ENCODE data around the gene ERMAP. TPM values are rescaled to one million over a fixed set of nuclear protein-coding genes. Genes with fewer than 3 reads are reported as not detected.

Gene ERMAP, protein sequence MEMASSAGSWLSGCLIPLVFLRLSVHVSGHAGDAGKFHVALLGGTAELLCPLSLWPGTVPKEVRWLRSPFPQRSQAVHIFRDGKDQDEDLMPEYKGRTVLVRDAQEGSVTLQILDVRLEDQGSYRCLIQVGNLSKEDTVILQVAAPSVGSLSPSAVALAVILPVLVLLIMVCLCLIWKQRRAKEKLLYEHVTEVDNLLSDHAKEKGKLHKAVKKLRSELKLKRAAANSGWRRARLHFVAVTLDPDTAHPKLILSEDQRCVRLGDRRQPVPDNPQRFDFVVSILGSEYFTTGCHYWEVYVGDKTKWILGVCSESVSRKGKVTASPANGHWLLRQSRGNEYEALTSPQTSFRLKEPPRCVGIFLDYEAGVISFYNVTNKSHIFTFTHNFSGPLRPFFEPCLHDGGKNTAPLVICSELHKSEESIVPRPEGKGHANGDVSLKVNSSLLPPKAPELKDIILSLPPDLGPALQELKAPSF
- 10 to 100 TPM; 23.7 to 36.5 (median 28.9) TPM for total RNA-seq

DNA sequence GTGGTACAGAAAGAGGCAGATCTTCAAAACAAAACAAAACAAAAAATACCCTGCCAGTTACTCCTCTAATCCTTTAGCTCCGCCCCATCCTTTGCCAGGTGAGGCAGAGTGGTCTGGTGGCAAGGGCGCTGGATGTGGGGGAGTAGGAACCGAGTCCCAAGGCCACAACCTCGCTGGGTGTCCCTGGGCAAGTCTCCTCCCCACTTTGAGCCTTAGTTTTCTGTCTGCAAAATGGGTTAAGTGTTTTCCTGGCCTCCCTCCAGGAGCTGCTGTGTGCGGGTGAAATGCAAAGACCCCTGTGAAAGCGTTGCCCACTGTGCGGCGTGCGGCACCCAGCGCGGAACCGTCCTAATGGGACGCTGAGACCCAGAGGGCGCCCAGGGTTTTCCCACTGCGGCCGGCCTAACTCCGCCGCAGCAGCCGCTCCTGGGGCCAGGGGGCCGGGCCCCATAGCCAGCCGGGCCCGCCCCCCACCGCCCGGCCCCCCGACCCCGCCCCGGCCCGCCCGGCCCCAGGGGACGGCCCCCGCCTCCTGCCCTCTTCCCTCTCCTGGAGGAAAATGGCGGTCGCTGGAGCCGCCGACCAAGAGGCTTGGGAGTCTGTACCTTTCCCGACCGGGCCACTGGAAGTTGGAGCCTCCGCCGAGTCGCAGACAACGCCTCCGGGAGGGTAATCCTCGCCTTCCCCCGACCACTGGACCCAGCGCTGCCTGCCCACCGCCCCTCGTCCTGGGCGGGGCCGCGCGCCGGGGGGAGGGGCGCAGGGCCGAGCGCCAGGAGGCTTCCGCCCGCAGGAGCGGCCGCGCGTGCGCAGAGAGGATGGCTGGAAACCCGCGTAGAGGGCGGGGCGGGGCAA lies at the start of gene ERMAP, which contains the start of gene SVBP:
TSS of gene ERMAP (plus strand) at position 538 of the 855 bp plus-strand sequence. CDS start 13,327 bp downstream, outside the sequence.
TSS of gene SVBP (minus strand) at position 813 of the 855 bp plus-strand sequence. CDS start 853 bp downstream, outside the sequence.
- Histone ChIP-seq H3K27me3 (no peaks in the 10 kb centered on the region), H3K4me1 (peaks cover 10 to 13% of the 10 kb centered on the region in 2 donors), H3K36me3 (no peaks in the 10 kb centered on the region), H3K27ac (peak within 1 kb of the TSS; percentile 91 to 100 (median 97)), H3K4me3 (replicated peaks in 1 of 3) (peak within 1 kb of the TSS; percentile 37 to 93 (median 43)), H3K9me3 (no peaks in the 10 kb centered on the region)
- intact Hi-C loops (cut with DNase I) = loop anchor here (5.0 kb wide), 1 partner anchor 50 kb away; the partner anchor contains the start of genes C1orf50 and P3H1
- DNase-seq = peak; percentile 90 to 91
- WGBS, 2 donors = 1 to 2% methylated on average over 12 to 15 of the region's 66 CpGs
- TF ChIP-seq POLR2A (IDR thresholded peaks at IDR 0.05) = peak in 1 of 2 donors; percentile 60
- TF ChIP-seq CTCF (IDR thresholded peaks at IDR 0.05) = no peak

DNA sequence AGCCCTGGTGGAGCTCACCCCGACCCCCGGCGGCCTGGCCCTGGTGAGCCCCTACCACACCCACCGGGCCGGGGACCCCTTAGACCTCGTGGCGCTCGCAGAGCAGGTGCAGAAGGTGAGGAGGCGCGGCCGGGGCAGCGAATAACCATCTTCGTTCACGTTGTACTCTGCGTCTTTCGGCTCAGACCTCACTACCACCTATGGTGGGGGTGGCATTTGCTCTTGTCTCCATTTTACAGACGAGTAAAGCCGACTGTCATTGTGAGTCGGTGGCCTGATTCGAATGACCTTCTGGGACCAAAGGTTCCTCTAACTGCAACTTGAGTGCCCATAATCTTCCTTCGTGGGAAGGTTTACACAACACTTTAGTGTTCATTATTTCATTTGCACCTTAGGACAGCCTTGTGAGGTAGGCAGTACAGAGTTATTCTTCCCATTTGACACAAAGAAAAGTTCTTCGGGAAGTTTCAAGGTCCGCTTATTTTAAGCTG lies 49.4 kb upstream of the ERMAP start:
- peak overlapping the region; percentile 31 to 76 (median 76) for H3K27ac ChIP-seq
- WGBS, 2 donors = 2 to 4% methylated on average over 9 to 15 of the region's 23 CpGs
- peaks cover 10 to 23% of the 10 kb centered on the region in 2 donors for H3K4me1 ChIP-seq
- peaks cover 0 to 1% of the 10 kb centered on the region in 2 donors for H3K36me3 ChIP-seq
- intact Hi-C loops (cut with DNase I) = loop anchor here (5.0 kb wide), 1 partner anchor 50 kb away; the partner anchor contains the start of genes ERMAP and SVBP
- no peak for DNase-seq
- H3K27me3 ChIP-seq = no peaks in the 10 kb centered on the region
- TF ChIP-seq CTCF (IDR thresholded peaks at IDR 0.05) (no peak), POLR2A (IDR thresholded peaks at IDR 0.05) (no peak)
- no peaks in the 10 kb centered on the region for H3K9me3 ChIP-seq
- H3K4me3 ChIP-seq (replicated peaks in 1 of 3) = peak overlapping the region; percentile 86 to 100 (median 97)

GRCh38 chr1:42768172-42768571 lies 48.8 kb upstream of the ERMAP start:
- Histone ChIP-seq H3K4me3 (replicated peaks in 1 of 3) (peak overlapping the region in 1 of 3 donors; percentile 97), H3K4me1 (peaks cover 10 to 23% of the 10 kb centered on the region in 2 donors), H3K27ac (no peak overlapping the region), H3K36me3 (no peaks in the 10 kb centered on the region), H3K27me3 (no peaks in the 10 kb centered on the region), H3K9me3 (no peaks in the 10 kb centered on the region)
- DNase-seq = no peak
- WGBS, 2 donors = 78 to 85% methylated on average over 2 of the region's 2 CpGs
- TF ChIP-seq CTCF (IDR thresholded peaks at IDR 0.05) (no peak), POLR2A (IDR thresholded peaks at IDR 0.05) (no peak)
- intact Hi-C loops (cut with DNase I) = loop anchor here (5.0 kb wide), 1 partner anchor 49 kb away; the partner anchor contains the start of genes ERMAP and SVBP

DNA sequence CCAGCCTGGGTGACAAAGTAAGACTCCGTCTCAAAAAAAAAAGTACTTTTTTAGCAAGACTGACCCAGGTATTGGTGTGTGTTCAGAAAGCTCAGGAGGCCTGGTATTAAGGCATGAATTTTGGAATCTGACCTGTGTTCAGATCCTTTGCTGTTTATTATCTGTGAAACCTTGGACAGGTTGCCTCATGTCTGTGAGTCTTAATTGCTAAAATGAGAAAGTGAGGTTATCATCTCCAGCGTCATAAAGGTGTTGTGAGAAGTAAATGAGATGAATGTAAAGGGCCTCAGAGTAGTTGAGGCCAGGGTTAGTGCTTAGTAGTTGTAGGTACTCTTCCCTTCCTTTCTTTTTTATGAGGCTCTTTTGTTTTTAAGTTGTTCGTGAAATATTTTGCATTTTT lies 47.1 kb upstream of the ERMAP start:
- H3K4me1 ChIP-seq = peaks cover 9 to 21% of the 10 kb centered on the region in 2 donors
- no peaks in the 10 kb centered on the region for H3K27me3 ChIP-seq
- no peak for DNase-seq
- no peak overlapping the region for H3K27ac ChIP-seq
- H3K4me3 ChIP-seq (replicated peaks in 1 of 3) = no peak overlapping the region
- H3K9me3 ChIP-seq = no peaks in the 10 kb centered on the region
- H3K36me3 ChIP-seq = peaks cover under 1 to 5% of the 10 kb centered on the region in 2 donors
- TF ChIP-seq CTCF (IDR thresholded peaks at IDR 0.05) = no peak
- no peak for TF ChIP-seq POLR2A (IDR thresholded peaks at IDR 0.05)
- WGBS, 2 donors = 92 to 93% methylated on average over 3 of the region's 3 CpGs
- intact Hi-C loops (cut with DNase I) = loop anchor here (5.0 kb wide), 1 partner anchor 47 kb away; the partner anchor contains the start of genes ERMAP and SVBP

All from thyroid gland (tissue), 4 donors.